Esophagus mucosa (tissue), 1 donor: ENCODE results near the gene CASK. TPM values are rescaled to one million over a fixed set of nuclear protein-coding genes. Genes with fewer than 3 reads are reported as not detected.

Experiments
- ATAC-seq: fragments of 200-7000 bp; cut with Tn5 transposase; one replicate; pipeline ENCODE4 v1.9.1; 2020
- total RNA-seq: library from RNA; stranded (reverse); gene quantifications from one replicate; pipeline ENCODE4 v1.2.4, GENCODE V29; 2023
- donor health status: DM: yes; HTN: yes; CAD: no.

The CASK gene
- total RNA-seq, 1 donor from 2014 or later, result 56.3 TPM

GRCh38 chrX:41912923-41913322, 10.4 kb downstream of the CASK start:
- peak; percentile 15 for ATAC-seq

- ATAC-seq, result no peak
Observed at GRCh38 chrX:41909068-41909467, 14.3 kb downstream of the CASK start.

GRCh38 chrX:41906515-41907187, 16.7 kb downstream of the CASK start:
- peak; percentile 86 for ATAC-seq

- ATAC-seq, result no peak
Observed at GRCh38 chrX:41903544-41903943, 19.8 kb downstream of the CASK start.

- no peak for ATAC-seq
Observed at GRCh38 chrX:41900321-41900720, 23.0 kb downstream of the CASK start.

- no peak for ATAC-seq
Observed at GRCh38 chrX:41895826-41896225, 27.5 kb downstream of the CASK start.

- no peak for ATAC-seq
Observed at GRCh38 chrX:41890026-41890423, 33.3 kb downstream of the CASK start.

GRCh38 chrX:41889317-41890025, 33.9 kb downstream of the CASK start:
- ATAC-seq, result no peak

- no peak for ATAC-seq
Observed at GRCh38 chrX:41887691-41888090, 35.7 kb downstream of the CASK start.

- no peak for ATAC-seq
Observed at GRCh38 chrX:41885724-41886123, 37.6 kb downstream of the CASK start.

GRCh38 chrX:41881166-41881565, 42.2 kb downstream of the CASK start:
- ATAC-seq, result no peak

GRCh38 chrX:41877167-41877566, 46.2 kb downstream of the CASK start:
- no peak for ATAC-seq

- no peak for ATAC-seq
Observed at GRCh38 chrX:41875142-41875541, 48.2 kb downstream of the CASK start.

GRCh38 chrX:41870719-41871151, 52.6 kb downstream of the CASK start:
- no peak for ATAC-seq

GRCh38 chrX:41868392-41868977, 54.9 kb downstream of the CASK start:
- ATAC-seq, result no peak

GRCh38 chrX:41863343-41864203, 59.8 kb downstream of the CASK start:
- ATAC-seq, result no peak

- ATAC-seq, result no peak
Observed at GRCh38 chrX:41862562-41863184, 60.7 kb downstream of the CASK start.

- ATAC-seq, result no peak
Observed at GRCh38 chrX:41858161-41858775, 65.1 kb downstream of the CASK start.

- no peak for ATAC-seq
Observed at GRCh38 chrX:41857670-41858069, 65.7 kb downstream of the CASK start.

GRCh38 chrX:41846714-41847113, 76.6 kb downstream of the CASK start:
- ATAC-seq, result no peak

- no peak for ATAC-seq
Observed at GRCh38 chrX:41837270-41837944, 85.9 kb downstream of the CASK start.
